WI38 (cell line): ENCODE data around the gene IGHMBP2.
A peak's percentile ranks its signal among the peaks of the same experiment; 100 is the strongest.
"Not testable (repeated sequence)": the region's sequence is repeated elsewhere in the genome, so short reads cannot be mapped to it uniquely, and the experiment has no call there.

ENCODE experiments used
- H3K4me3 ChIP-seq: 2 replicates; pipeline ENCODE4 v1.5.1; 2011; ENCODE audit warnings: low read depth, mild to moderate bottlenecking, control low read depth, low read length
- CTCF ChIP-seq: IDR thresholded peaks from 2 replicates; pipeline ENCODE4 v1.5.1; 2012; ENCODE audit warnings: low read depth, mild to moderate bottlenecking, control low read depth, low read length

The IGHMBP2 gene

GRCh38 chr11:68880851-68881250 lies 22.8 kb upstream of the IGHMBP2 start:
- H3K4me3 ChIP-seq = no peak overlapping the region
- no peak for TF ChIP-seq CTCF

- no peak for TF ChIP-seq CTCF
- no peak overlapping the region for H3K4me3 ChIP-seq
Measured at GRCh38 chr11:68881320-68881719, 22.4 kb upstream of the IGHMBP2 start.

GRCh38 chr11:68882391-68882790 lies 21.3 kb upstream of the IGHMBP2 start:
- no peak for TF ChIP-seq CTCF
- H3K4me3 ChIP-seq = no peak overlapping the region

- not testable (repeated sequence) for H3K4me3 ChIP-seq
Measured at GRCh38 chr11:68884827-68885226, 18.9 kb upstream of the IGHMBP2 start.

- H3K4me3 ChIP-seq = no peak overlapping the region
- TF ChIP-seq CTCF = peak; percentile 38
Measured at GRCh38 chr11:68889948-68890446, 13.7 kb upstream of the IGHMBP2 start.

GRCh38 chr11:68890490-68891231 lies 13.0 kb upstream of the IGHMBP2 start:
- no peak; the same call in 1 of the 2 replicates for TF ChIP-seq CTCF

GRCh38 chr11:68891351-68891948 lies 12.2 kb upstream of the IGHMBP2 start:
- no peak overlapping the region for H3K4me3 ChIP-seq
- no peak for TF ChIP-seq CTCF

More at GRCh38 chr11:68890490-68891231, 13.0 kb upstream of the IGHMBP2 start:
- H3K4me3 ChIP-seq = no peak overlapping the region
